ENCODE results near the gene MYO18A. TPM values are rescaled to one million over a fixed set of nuclear protein-coding genes. Genes with fewer than 3 reads are reported as not detected.

MYO18A gene
- total and polyA plus RNA-seq, 2 experiments from 2014 or later, result 186 to 564 TPM

DNA sequence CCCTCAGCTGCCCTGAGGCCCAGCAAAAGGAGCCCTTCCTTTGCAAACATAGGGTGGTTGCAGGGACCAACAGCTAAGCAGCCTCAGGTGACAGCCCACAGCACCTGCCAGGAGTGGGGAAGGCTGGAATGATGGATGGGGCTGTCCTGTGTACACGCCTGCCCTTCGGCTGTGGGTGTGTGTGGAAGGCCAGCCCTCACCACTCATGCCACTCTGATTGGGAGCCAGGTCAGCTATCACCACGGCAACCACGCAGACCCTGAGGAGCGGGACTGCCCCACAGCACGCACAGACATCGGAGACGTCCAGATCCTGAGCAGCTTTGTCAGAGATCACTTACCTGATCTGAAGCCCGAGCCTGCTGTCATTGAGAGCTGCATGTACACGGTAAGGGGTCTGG, 125.4 kb downstream of the MYO18A start:
- TF ChIP-seq CTCF (IDR thresholded peaks at IDR 0.05; ENCODE audit: low read depth, low read length), result no peak
- Histone ChIP-seq H3K9me3 (ENCODE audit: low read depth) (no peaks in the 10 kb centered on the region), H3K36me3 (no peaks in the 10 kb centered on the region), H3K27ac (no peak overlapping the region), H3K27me3 (no peaks in the 10 kb centered on the region), H3K4me1 (ENCODE audit: low read depth) (no peaks in the 10 kb centered on the region), H3K4me3 (no peak overlapping the region)
- DNase-seq (ENCODE audit: low read depth in 1 of 2, low spot score in 1 of 2), result no peak

GRCh38 chr17:29051731-29052130, 128.5 kb downstream of the MYO18A start:
- TF ChIP-seq CTCF (IDR thresholded peaks at IDR 0.05; ENCODE audit: low read depth, low read length), result no peak
- Histone ChIP-seq H3K4me3 (no peak overlapping the region), H3K36me3 (no peaks in the 10 kb centered on the region), H3K27ac (no peak overlapping the region), H3K9me3 (ENCODE audit: low read depth) (no peaks in the 10 kb centered on the region), H3K4me1 (ENCODE audit: low read depth) (peaks cover 10% of the 10 kb centered on the region), H3K27me3 (no peaks in the 10 kb centered on the region)
- no peak for DNase-seq (ENCODE audit: low read depth in 1 of 2, low spot score in 1 of 2)

DNA sequence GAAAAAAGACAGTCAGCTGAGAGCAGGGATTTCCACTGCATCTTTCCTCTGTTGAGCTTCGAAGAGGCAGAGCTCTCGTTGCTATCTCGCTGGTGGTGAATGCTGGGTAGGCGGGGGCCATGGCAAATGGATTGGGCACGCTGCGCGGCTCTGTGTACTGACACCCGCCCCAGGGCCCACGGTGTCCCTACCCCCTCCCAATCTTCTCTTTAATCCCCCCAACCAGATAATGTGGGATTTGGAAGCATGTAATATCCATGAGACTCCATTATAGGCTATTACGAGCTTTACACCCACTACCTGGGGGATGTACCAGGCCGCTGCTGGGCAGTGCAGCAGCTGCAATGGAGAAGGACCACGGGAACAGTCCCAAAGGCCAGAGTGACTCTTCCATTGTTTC, 129.0 kb downstream of the MYO18A start:
- no peak for DNase-seq (ENCODE audit: low read depth in 1 of 2, low spot score in 1 of 2)
- TF ChIP-seq CTCF (IDR thresholded peaks at IDR 0.05; ENCODE audit: low read depth, low read length), result no peak
- H3K36me3 ChIP-seq, result no peaks in the 10 kb centered on the region
- H3K27me3 ChIP-seq, result no peaks in the 10 kb centered on the region
- no peak overlapping the region for H3K4me3 ChIP-seq
- no peak overlapping the region for H3K27ac ChIP-seq
- H3K9me3 ChIP-seq (ENCODE audit: low read depth), result no peaks in the 10 kb centered on the region
- peaks cover 10% of the 10 kb centered on the region for H3K4me1 ChIP-seq (ENCODE audit: low read depth)

DNA sequence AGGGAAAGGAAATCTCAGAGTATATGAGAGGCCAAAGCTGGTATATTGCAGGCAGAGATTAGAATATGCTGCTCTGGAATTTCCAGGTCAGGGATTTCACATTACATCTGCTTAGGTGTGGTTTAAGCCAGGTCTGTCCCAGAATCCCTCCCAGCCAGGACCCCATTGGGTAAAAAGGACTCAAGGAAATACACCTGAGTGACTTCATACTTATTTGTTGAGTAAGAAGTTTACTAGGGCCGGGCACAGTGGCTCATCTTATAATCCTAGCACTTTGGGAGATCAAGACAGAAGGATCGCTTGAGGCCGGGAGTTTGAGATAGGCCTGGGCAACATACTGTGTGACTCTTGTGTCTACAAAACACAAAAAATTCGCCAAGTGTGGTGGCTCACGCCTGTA, 130.0 kb downstream of the MYO18A start:
- H3K9me3 ChIP-seq (ENCODE audit: low read depth), result no peaks in the 10 kb centered on the region
- no peak overlapping the region for H3K27ac ChIP-seq
- TF ChIP-seq CTCF (IDR thresholded peaks at IDR 0.05; ENCODE audit: low read depth, low read length), result no peak
- H3K36me3 ChIP-seq, result no peaks in the 10 kb centered on the region
- peaks cover 10% of the 10 kb centered on the region for H3K4me1 ChIP-seq (ENCODE audit: low read depth)
- H3K4me3 ChIP-seq, result no peak overlapping the region
- DNase-seq (ENCODE audit: low read depth in 1 of 2, low spot score in 1 of 2), result no peak
- no peaks in the 10 kb centered on the region for H3K27me3 ChIP-seq

- H3K4me3 ChIP-seq, result no peak overlapping the region
- no peak overlapping the region for H3K27ac ChIP-seq
- H3K9me3 ChIP-seq (ENCODE audit: low read depth), result no peaks in the 10 kb centered on the region
- peak in 1 of 2 donors; percentile 43 for DNase-seq (ENCODE audit: low read depth in 1 of 2, low spot score in 1 of 2)
- H3K4me1 ChIP-seq (ENCODE audit: low read depth), result peaks cover 10% of the 10 kb centered on the region
- TF ChIP-seq CTCF (IDR thresholded peaks at IDR 0.05; ENCODE audit: low read depth, low read length), result no peak
- H3K36me3 ChIP-seq, result no peaks in the 10 kb centered on the region
- no peaks in the 10 kb centered on the region for H3K27me3 ChIP-seq
These were observed 130.6 kb downstream of the MYO18A start for GRCh38 chr17:29049541-29050145.
